ENCODE measurements around the gene UCK2.

UCK2 gene

DNA sequence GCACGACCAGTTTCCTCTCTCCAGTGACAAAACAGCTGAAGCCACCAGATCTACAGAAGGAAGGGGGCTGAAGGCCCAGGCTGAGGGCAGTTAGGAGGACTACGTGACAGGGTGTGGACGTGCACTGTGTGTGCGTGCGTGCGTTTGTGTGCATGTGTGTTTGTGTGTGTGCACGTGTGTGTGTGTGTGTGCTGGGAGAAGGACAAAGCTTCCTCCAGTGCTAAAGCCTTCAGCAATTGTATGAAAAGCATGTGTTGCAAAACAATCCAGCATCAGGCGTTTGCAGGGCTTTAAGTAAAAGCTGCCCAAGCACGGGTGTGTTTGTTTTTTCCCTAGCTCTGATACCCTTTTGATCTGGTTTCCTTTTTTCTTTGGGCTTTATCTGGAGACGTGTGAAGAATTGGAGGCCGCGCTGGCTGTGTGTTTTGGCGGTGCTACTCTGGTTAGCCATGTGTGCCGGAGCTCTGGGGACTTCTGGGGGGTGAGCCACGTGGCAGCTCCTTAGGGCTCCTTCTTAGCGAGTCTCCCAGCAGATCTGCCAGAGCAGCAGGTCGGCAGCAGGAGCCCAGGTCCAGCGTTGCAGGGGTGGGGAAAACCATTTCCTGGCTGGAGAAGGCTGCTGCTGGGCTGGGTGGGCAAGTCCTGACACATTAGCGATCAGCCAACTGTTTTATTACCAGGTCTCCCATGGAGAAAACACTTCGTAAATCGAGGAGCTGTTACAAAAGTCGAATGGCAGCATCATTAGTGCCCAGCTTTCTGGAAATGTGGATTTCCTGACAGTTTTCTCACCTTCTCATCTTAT, 73.4 kb downstream of the UCK2 start:
- H3K4me3 ChIP-seq (ENCODE audit: low read length), result no peak overlapping the region
- no peak for TF ChIP-seq ZNF274 (IDR thresholded peaks at IDR 0.05; ENCODE audit: low read depth, low read length)

DNA sequence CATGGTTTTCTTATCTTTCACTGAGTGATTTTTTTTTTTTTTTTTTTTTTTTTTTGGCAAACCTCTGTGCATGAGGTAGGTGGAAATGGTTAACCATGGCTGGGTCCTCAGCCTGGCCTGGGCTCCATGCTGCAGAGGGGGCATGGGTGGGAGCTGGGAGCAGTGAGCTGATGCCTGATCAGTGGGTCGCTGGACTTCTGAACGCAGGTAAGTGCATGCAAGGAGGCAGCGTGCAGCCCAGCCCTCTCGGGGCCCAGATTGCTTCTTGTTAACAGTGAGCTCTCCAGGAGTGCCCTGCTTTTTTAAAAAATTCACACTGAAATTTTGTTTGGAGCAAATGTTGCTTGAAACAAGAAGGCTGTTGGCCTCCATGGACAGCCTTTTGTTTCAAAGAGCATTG, 75.2 kb downstream of the UCK2 start:
- no peak for TF ChIP-seq ZNF274 (IDR thresholded peaks at IDR 0.05; ENCODE audit: low read depth, low read length)

DNA sequence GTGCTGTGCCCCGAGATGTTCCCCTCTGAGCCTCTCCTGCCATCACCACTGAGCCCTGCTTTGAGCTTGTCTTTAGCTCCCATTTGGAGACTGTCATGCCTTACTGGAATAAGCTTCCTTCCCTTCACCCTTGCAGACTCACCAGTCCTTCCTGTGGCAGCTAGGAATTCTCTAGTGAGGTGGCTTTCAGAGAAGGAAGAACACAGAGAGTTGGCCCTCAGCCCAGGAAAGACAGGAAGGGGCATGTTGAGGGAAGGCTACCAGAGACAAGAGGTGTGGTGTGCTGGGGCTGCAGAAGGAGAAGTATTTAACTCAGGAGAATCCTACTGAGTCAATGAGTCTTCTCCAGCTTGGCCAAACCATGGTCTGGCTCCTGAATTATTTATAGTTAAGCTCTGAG, 76.3 kb downstream of the UCK2 start:
- TF ChIP-seq ZNF274 (IDR thresholded peaks at IDR 0.05; ENCODE audit: low read depth, low read length), result no peak
- H3K4me3 ChIP-seq (ENCODE audit: low read length), result no peak overlapping the region

More for the DNA sequence above, 75.2 kb downstream of the UCK2 start:
- no peak overlapping the region for H3K4me3 ChIP-seq (ENCODE audit: low read length)

DNA sequence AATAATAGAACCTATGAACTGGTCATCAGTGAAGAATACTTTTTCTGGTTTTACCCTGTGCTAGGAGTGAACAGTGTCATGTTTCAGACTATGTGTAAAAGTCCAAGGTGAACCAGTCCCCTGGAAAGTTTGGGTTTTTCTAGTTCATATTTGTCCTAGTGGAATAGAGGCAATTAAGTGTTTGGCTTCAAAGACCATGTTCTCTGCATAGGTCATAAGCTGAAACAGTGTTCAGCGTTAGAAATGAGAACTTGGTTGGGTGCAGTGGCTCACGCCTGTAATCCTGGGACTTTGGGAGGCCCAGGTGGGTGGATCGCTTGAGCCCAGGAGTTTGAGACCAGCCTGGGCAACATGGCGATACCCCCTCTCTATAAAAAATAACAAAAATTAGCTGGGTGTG, 77.5 kb downstream of the UCK2 start:
- TF ChIP-seq ZNF274 (IDR thresholded peaks at IDR 0.05; ENCODE audit: low read depth, low read length), result no peak
- H3K4me3 ChIP-seq (ENCODE audit: low read length), result no peak overlapping the region

DNA sequence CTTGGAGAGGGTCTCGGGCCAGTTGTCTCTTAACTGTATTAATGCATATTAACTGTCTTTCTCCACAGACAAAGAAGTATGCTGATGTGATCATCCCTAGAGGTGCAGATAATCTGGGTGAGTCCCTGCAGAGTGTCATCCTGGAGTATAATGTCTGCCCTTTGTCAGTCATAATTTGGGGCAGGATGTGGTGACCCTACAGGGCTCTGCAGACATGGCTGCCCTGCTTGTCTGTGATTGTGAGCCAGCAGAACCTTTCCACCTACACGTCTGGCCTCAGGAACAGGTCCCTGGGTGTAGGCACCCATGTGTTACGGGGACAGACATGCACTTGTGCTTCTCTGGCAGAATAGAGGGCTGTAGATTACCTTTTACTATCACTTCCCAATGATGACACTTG, 78.4 kb downstream of the UCK2 start:
- H3K4me3 ChIP-seq (ENCODE audit: low read length), result no peak overlapping the region
- TF ChIP-seq ZNF274 (IDR thresholded peaks at IDR 0.05; ENCODE audit: low read depth, low read length), result no peak

DNA sequence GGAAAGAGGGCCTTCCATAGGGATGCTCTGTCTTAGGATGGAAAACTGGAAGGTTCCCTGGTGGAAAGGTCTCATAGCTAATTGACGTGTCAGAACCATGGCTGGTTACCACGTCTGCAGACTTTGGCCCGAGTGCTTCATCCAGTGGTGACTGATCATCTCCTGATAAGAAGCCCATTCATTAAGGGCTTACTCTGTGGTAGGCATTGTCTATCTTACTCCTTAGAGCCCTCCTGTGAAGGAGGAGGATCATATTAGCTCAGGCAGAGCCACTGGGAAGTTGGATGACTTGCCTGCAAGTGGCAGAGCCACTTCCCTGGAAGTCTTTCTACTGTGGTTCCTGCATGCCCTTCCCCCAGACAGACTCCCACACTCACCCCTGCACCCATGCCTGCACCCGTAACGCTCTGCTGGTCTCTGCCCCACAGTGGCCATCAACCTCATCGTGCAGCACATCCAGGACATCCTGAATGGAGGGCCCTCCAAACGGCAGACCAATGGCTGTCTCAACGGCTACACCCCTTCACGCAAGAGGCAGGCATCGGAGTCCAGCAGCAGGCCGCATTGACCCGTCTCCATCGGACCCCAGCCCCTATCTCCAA, 79.9 kb downstream of the UCK2 start:
- no peak overlapping the region for H3K4me3 ChIP-seq (ENCODE audit: low read length)
- no peak for TF ChIP-seq ZNF274 (IDR thresholded peaks at IDR 0.05; ENCODE audit: low read depth, low read length)

DNA sequence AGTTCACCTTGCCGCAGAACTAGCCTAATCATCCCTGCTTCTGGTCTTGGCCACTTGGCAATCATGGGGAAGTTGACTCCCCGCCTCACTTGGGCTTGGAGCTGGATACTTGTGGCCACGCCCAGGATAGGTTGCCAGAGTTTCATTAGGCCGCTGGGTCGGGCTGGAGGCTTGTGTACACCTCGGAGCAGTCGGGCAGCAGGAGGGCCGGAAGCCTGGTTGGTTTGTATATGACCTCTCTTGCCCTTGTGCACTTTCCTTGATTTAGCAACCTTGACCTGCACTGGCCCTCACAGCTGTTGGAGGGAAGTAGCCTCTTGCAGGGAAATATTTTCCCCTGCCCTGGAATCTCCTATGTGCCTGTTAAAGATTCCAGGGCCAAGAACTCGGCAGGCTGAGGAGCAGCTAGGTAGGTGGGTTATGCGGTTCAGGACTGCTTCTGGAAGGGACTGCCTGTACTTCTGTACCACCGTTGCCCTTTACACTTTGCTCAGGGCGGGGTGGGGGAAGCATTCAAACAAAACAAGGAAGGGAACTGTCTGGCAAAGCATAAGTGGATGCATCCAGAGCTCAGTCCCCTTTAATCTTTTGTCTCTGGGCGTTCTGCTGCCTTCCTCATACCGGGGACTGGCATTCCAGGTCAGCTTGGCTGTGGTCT, 83.5 kb downstream of the UCK2 start:
- no peak for TF ChIP-seq ZNF274 (IDR thresholded peaks at IDR 0.05; ENCODE audit: low read depth, low read length)

DNA sequence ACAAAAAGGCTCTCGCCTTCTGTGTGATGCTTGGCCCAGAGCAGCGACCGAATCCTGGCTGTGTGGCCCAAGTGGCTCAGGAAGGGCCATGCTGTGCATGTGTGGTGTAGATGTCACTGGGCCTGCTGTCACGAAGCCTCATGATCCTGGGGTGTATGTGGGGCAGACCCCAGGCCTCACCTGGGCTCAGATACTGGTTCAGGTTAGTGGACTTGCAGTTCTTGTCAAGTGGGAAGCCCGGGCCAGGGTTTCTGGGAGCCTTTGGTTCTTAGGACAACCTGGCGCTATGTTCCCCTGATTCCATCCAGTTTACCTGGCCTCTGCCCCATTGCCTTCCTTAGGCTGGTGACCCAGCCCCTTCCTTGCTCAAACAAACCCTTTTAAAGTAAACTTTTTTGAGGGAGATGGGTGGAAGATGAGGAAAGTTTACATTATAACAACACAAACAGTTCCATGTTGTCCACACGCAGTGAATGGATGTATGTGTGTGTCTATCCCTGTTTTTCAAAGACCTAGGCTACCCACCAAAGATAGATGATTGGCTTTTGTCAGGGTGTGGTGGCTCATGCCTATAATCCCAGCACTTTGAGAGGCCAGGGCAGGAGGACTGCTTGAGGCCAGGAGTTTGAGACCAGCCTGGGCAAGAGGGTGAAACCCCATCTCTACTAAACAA, 84.3 kb downstream of the UCK2 start:
- H3K4me3 ChIP-seq (ENCODE audit: low read length), result no peak overlapping the region
- TF ChIP-seq ZNF274 (IDR thresholded peaks at IDR 0.05; ENCODE audit: low read depth, low read length), result no peak

More for the DNA sequence above, 83.5 kb downstream of the UCK2 start:
- H3K4me3 ChIP-seq (ENCODE audit: low read length), result no peak overlapping the region

DNA sequence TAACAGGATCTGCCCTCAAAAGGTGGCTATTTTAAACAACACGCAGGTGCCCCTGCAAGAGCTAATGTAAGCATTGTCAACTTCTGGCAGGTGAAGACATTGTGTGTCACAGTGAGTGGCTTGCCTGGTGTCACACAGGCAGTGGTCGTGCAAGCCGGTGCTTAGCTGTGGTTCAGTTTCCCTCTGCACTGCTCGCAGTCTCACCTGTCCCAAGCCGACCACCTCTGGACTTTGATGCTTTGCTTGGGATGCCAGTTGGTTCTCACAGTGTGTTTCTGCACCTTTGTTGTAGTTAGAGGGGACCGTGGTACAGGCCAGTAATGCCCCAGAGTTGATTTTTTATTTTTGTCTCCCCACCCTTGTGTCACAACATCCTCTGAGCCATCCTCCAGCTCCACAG, 85.2 kb downstream of the UCK2 start:
- no peak overlapping the region for H3K4me3 ChIP-seq (ENCODE audit: low read length)
- TF ChIP-seq ZNF274 (IDR thresholded peaks at IDR 0.05; ENCODE audit: low read depth, low read length), result no peak

DNA sequence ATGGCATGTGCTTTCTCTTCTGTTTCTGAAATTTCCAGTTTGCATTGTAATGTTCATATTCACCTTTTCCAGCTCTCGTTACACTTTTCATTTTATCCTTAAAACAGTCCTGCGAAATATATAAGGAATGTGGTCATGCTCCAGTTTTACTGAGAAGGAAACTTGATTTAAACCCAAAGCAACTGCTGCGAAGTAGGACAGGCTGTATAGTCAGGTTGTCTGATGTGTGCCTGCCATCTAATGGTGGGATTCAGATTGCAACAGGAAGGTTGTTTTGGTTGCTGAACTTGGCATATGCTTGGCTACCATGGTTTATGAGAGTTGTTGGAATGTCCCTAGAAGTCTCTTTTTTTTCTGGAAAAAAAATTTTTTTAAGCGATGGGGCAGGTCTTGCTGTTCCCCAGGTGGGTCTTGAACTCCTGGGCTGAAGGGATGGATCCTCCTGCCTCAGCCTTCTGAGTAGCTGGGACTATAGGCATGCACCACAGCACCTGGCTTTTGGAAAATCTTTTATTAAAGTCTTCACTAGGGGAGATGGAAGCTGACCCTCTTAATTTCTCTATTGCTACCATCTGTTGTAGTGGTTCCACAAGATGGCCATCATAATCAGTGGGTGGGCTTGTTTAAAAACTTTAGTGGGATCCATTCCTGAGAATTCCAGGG, 86.9 kb downstream of the UCK2 start:
- H3K4me3 ChIP-seq (ENCODE audit: low read length), result no peak overlapping the region

DNA sequence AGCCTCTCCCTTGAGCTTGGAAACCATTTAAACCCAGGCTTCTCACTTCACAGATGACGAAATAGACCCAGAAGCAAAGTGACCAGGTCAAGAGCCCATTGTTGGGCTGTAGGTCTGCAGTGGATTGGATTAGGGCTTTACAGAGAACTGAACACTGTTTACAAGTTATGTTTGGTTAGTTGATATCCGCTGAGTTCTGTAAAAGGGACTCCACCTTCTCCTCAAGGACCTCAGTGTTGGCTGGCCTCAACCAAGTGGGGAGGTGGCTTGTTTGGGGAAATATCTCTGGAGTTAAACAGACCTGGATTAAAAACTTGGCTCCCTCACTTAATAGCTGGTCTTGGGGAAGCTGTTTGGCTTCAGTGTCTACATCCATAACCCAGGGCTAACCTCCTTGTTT, 88.1 kb downstream of the UCK2 start:
- no peak overlapping the region for H3K4me3 ChIP-seq (ENCODE audit: low read length)
- no peak for TF ChIP-seq ZNF274 (IDR thresholded peaks at IDR 0.05; ENCODE audit: low read depth, low read length)

More for the DNA sequence above, 86.9 kb downstream of the UCK2 start:
- no peak for TF ChIP-seq ZNF274 (IDR thresholded peaks at IDR 0.05; ENCODE audit: low read depth, low read length)

DNA sequence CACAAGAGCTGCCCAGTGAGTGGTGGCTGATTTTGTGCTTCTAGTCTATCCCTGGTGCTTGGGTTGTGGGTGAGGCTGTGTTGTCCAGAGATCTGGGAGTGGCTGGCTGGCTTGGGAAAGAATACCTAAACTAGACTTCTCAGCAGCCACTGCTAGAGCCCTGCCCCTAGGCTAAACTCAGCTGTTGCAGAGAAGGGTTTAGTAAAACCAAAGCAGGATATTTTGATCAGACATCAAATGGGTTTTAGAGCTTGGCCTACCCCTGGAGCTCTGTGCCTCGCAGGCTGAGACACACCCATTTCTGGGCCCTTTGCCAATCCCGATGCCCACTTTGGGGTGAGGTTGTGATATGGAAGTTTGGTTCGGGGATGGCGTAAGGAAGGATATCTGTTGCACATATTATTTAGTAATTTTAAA, 88.5 kb downstream of the UCK2 start:
- TF ChIP-seq ZNF274 (IDR thresholded peaks at IDR 0.05; ENCODE audit: low read depth, low read length), result no peak
- H3K4me3 ChIP-seq (ENCODE audit: low read length), result no peak overlapping the region

DNA sequence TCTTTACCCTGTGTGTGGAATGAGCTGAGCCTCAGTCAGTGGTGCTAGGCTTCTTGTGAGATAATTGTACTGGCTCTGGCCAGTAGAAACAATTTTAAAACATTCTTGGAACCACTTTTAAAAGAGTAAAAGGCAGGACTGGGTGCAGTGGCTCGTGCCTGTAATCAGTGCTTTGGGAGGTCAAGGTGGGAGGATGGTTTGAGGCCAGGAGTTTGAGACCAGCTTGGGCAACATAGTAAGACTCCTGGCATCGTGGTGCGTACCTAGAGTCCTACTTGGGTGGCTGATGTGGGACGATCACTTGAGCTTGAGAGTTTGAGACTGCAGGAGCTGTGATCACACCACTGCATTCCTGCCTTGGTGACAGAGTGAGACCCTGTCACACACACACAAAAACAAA, 89.8 kb downstream of the UCK2 start:
- TF ChIP-seq ZNF274 (IDR thresholded peaks at IDR 0.05; ENCODE audit: low read depth, low read length), result no peak
- no peak overlapping the region for H3K4me3 ChIP-seq (ENCODE audit: low read length)

DNA sequence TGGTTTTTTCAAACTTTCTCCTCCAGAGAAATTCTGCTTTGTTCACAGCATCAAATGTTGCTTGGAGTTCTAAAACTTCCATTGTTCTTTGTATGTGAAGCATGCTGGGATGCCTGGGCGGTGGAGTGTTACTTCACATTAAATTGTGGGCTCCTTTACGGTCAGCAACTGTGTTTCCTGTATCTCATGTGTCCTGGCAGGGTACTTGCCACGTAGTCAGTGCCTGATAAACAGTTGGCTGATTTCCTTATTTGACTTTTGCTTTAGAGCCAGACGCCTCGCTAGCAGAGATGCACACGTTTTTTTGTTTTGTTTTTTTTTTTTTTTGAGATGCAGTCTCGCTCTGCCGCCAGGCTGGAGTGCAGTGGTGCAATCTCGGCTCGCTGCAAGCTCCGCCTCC, 96.7 kb downstream of the UCK2 start:
- TF ChIP-seq ZNF274 (IDR thresholded peaks at IDR 0.05; ENCODE audit: low read depth, low read length), result no peak
- no peak overlapping the region for H3K4me3 ChIP-seq (ENCODE audit: low read length)
